Natural killer cell (primary cell): ENCODE results near the gene C1orf159. TPM values are rescaled to one million over a fixed set of nuclear protein-coding genes. Genes with fewer than 3 reads are reported as not detected.

Source experiments
- ATAC-seq, 3 donors: fragments of 150-1000 bp in 2 of 3; fragments of 200-7000 bp in 1 of 3; cut with Tn5 transposase; 1 replicate in 1 of 3; 2 replicates in 2 of 3; pipeline ENCODE4 v1.10.0; 2021; ENCODE audit warnings: mild to moderate bottlenecking in 2 of 3, moderate library complexity in 2 of 3
- DNase-seq, 2 donors: peaks; one replicate each; pipeline versions ENCODE4 v3.0.0 to v3.0.0-alpha.2; 2013 to 2021; ENCODE audit warnings: mixed read lengths in 1 of 2
- H3K27ac ChIP-seq: one replicate; pipeline ENCODE4 v1.5.1; 2013; ENCODE audit warnings: mild to moderate bottlenecking, low read length
- H3K27me3 ChIP-seq: one replicate; pipeline ENCODE4 v1.6.1; 2013; ENCODE audit warnings: low read length; ENCODE audit not compliant: control insufficient read depth, insufficient read depth
- H3K36me3 ChIP-seq: one replicate; pipeline ENCODE4 v1.6.1; 2013; ENCODE audit warnings: low read length; ENCODE audit not compliant: control insufficient read depth, insufficient read depth
- H3K4me1 ChIP-seq: one replicate; pipeline ENCODE4 v1.6.1; 2013; ENCODE audit warnings: low read length; ENCODE audit not compliant: control insufficient read depth, insufficient read depth
- H3K4me3 ChIP-seq: one replicate; pipeline ENCODE4 v1.5.1; 2013; ENCODE audit warnings: low read length
- H3K9me3 ChIP-seq: one replicate; pipeline ENCODE4 v1.6.1; 2013; ENCODE audit warnings: low read length; ENCODE audit not compliant: control insufficient read depth, insufficient read depth
- H3K27ac Mint-ChIP-seq, 2 donors: one replicate each; pipeline ENCODE4 v1.8.0; 2022; ENCODE audit warnings: mild to moderate bottlenecking in 2 of 2, mixed read lengths in 2 of 2, moderate library complexity in 1 of 2
- H3K27me3 Mint-ChIP-seq, 2 donors: one replicate each; pipeline ENCODE4 v1.8.0; 2022; ENCODE audit warnings: low read depth in 2 of 2, mixed read lengths in 2 of 2
- H3K36me3 Mint-ChIP-seq: one replicate; pipeline ENCODE4 v1.8.0; 2022; ENCODE audit warnings: mixed read lengths
- H3K4me1 Mint-ChIP-seq, 2 donors: one replicate each; pipeline ENCODE4 v1.8.0; 2022; ENCODE audit warnings: mixed read lengths in 2 of 2
- H3K4me3 Mint-ChIP-seq: one replicate; pipeline ENCODE4 v1.8.0; 2022; ENCODE audit warnings: mild to moderate bottlenecking, moderate library complexity, mixed read lengths
- H3K9me3 Mint-ChIP-seq, 2 donors: one replicate each; pipeline ENCODE4 v1.8.0; 2022; ENCODE audit warnings: mixed read lengths in 2 of 2
- CTCF ChIP-seq: fragments of 200-600 bp; IDR thresholded peaks from one replicate; pipeline ENCODE4 v1.8.0; 2022; ENCODE audit warnings: antibody characterized with exemption
- WGBS: methylation state at CpG from one replicate; pipeline ENCODE4 v1.1.7; 2013; ENCODE audit warnings: missing lambda C conversion rate; ENCODE audit not compliant: insufficient coverage; 5-methylcytosine and 5-hydroxymethylcytosine counted together
- intact Hi-C: fragments of 100-400 bp; cut with micrococcal nuclease; formaldehyde crosslinking; loops from one replicate; pipeline ENCODE4 v1.14.2; 2022
- total RNA-seq, 4 donors: library from RNA; stranded (reverse); fragments of 120-200 nt in 1 of 4; gene quantifications; one replicate each; pipeline versions ENCODE4 v1.2.3 to v1.2.4, GENCODE V29; 2013 to 2022

The C1orf159 gene
- total RNA-seq, 3 donors from 2014 or later (not counting 1 experiment from before 2014, with no cell fraction given) = 19.6 to 25.1 (median 21.5) TPM

- Mint-ChIP-seq H3K4me1 (peaks cover 0 to 10% of the 10 kb centered on the region in 2 donors), H3K4me3 (no peak overlapping the region), H3K27ac (peak overlapping the region in 1 of 2 donors; percentile 81), H3K36me3 (no peaks in the 10 kb centered on the region), H3K9me3 (no peaks in the 10 kb centered on the region), H3K27me3 (no peaks in the 10 kb centered on the region)
- DNase-seq (no peak), ATAC-seq (no peak)
- Histone ChIP-seq H3K27me3 (no peaks in the 10 kb centered on the region), H3K36me3 (no peaks in the 10 kb centered on the region), H3K4me3 (no peak overlapping the region), H3K9me3 (no peaks in the 10 kb centered on the region), H3K4me1 (peaks cover 32% of the 10 kb centered on the region), H3K27ac (peak overlapping the region; percentile 76)
- TF ChIP-seq CTCF = no peak
- WGBS = 94% methylated on average over 20 of the region's 20 CpGs
- intact Hi-C loops = no loop called here
Measured at GRCh38 chr1:1135339-1136136, 19.6 kb upstream of the C1orf159 start.

- no peak for ATAC-seq
- no peak overlapping the region for H3K4me3 ChIP-seq
- WGBS = 96% methylated on average over 28 of the region's 28 CpGs
- intact Hi-C loops = no loop called here
- peaks cover 32% of the 10 kb centered on the region for H3K4me1 ChIP-seq
- no peak overlapping the region for H3K27ac ChIP-seq
- TF ChIP-seq CTCF = no peak
- DNase-seq = no peak
- H3K36me3 ChIP-seq = no peaks in the 10 kb centered on the region
- H3K9me3 ChIP-seq = no peaks in the 10 kb centered on the region
- Mint-ChIP-seq H3K9me3 (no peaks in the 10 kb centered on the region), H3K36me3 (no peaks in the 10 kb centered on the region), H3K27ac (no peak overlapping the region), H3K4me3 (no peak overlapping the region), H3K27me3 (no peaks in the 10 kb centered on the region), H3K4me1 (peaks cover 0 to 10% of the 10 kb centered on the region in 2 donors)
- H3K27me3 ChIP-seq = no peaks in the 10 kb centered on the region
Measured at GRCh38 chr1:1134300-1134970, 18.5 kb upstream of the C1orf159 start.

- 91% methylated on average over 31 of the region's 32 CpGs for WGBS
- no peaks in the 10 kb centered on the region for H3K36me3 Mint-ChIP-seq
- Histone ChIP-seq H3K9me3 (no peaks in the 10 kb centered on the region), H3K4me3 (no peak overlapping the region), H3K27me3 (no peaks in the 10 kb centered on the region), H3K4me1 (peaks cover 26% of the 10 kb centered on the region), H3K36me3 (no peaks in the 10 kb centered on the region), H3K27ac (no peak overlapping the region)
- H3K27me3 Mint-ChIP-seq = no peaks in the 10 kb centered on the region
- no peak overlapping the region for H3K4me3 Mint-ChIP-seq
- H3K27ac Mint-ChIP-seq = no peak overlapping the region
- no peak for TF ChIP-seq CTCF
- intact Hi-C loops = no loop called here
- peaks cover 0 to 10% of the 10 kb centered on the region in 2 donors for H3K4me1 Mint-ChIP-seq
- ATAC-seq = no peak
- no peaks in the 10 kb centered on the region for H3K9me3 Mint-ChIP-seq
- no peak for DNase-seq
Measured at GRCh38 chr1:1132956-1133750, 17.3 kb upstream of the C1orf159 start.
